Panc1 (cell line): Measurements from ENCODE around the gene NUDT4. TPM values are rescaled to one million over a fixed set of nuclear protein-coding genes. Genes with fewer than 3 reads are reported as not detected.

Experiments
- ATAC-seq: fragments of 200-7000 bp; cut with Tn5 transposase; 2 replicates; pipeline ENCODE4 v1.9.1; 2020; ENCODE audit warnings: mild to moderate bottlenecking, moderate library complexity
- BruUV-seq: library from RNA; stranded (reverse); fragments of 400-500 nt; replicated peaks from 2 replicates; lab custom pipeline; 2021; lab: Mats Ljungman, UMichigan
- CTCF ChIA-PET: fragments of 300-600 bp; sonication (Branson Sonifier 250); formaldehyde crosslinking; loops from one replicate; lab custom pipeline; 2022; ENCODE audit warnings: antibody characterized with exemption; lab: Charles Lee
- POLR2A ChIA-PET: fragments of 300-600 bp; sonication (Branson Sonifier 250); formaldehyde crosslinking; loops from one replicate; lab custom pipeline; 2022; ENCODE audit warnings: antibody characterized with exemption; lab: Charles Lee
- DNase-seq: peaks from one replicate; pipeline ENCODE4 v3.0.0-alpha.2; 2010; ENCODE audit warnings: low read depth, low spot score
- H3K27ac ChIP-seq: 2 replicates; pipeline ENCODE4 v1.5.1; 2011; ENCODE audit warnings: mild to moderate bottlenecking, low read length, inconsistent platforms
- H3K27me3 ChIP-seq: fragments of 200-500 bp; sonication (Bioruptor generic); 2 replicates; pipeline ENCODE4 v1.6.0; 2014; ENCODE audit warnings: low read length, inconsistent platforms; ENCODE audit not compliant: control insufficient read depth, insufficient read depth
- H3K36me3 ChIP-seq: fragments of 200-500 bp; sonication (Bioruptor generic); 2 replicates; pipeline ENCODE4 v1.5.1; 2014; ENCODE audit warnings: inconsistent platforms, mild to moderate bottlenecking, low read length, moderate library complexity; ENCODE audit not compliant: control insufficient read depth, insufficient read depth
- H3K4me1 ChIP-seq: 2 replicates; pipeline ENCODE4 v1.5.1; 2011; ENCODE audit warnings: inconsistent platforms, mild to moderate bottlenecking, low read length, moderate library complexity; ENCODE audit not compliant: control insufficient read depth, insufficient read depth
- H3K4me3 ChIP-seq, 2 experiments: 2 replicates each; pipeline ENCODE4 v1.5.1; 2011 to 2012; ENCODE audit warnings: low read depth in 2 of 2, low read length in 2 of 2, mild to moderate bottlenecking in 2 of 2, inconsistent platforms in 1 of 2, moderate library complexity in 1 of 2
- H3K9me3 ChIP-seq: fragments of 200-500 bp; sonication (Bioruptor generic); 2 replicates; pipeline ENCODE4 v1.5.1; 2014; ENCODE audit warnings: low read depth, mild to moderate bottlenecking, inconsistent platforms, low read length, moderate library complexity; ENCODE audit not compliant: control insufficient read depth, insufficient read depth
- CTCF ChIP-seq: fragments of 450-650 bp; IDR thresholded peaks from 2 replicates; pipeline ENCODE4 v1.5.1; 2017; ENCODE audit warnings: mild to moderate bottlenecking
- POLR2AphosphoS5 ChIP-seq: IDR thresholded peaks from 2 replicates; pipeline ENCODE4 v1.6.1; 2012; ENCODE audit warnings: mild to moderate bottlenecking, low read depth, low read length, moderate library complexity
- REST ChIP-seq, 2 experiments: IDR thresholded peaks; 2 replicates each; pipeline ENCODE4 v1.6.1; 2011 to 2012; ENCODE audit warnings: low read depth in 2 of 2, control low read depth in 1 of 2, low read length in 1 of 2, mild to moderate bottlenecking in 1 of 2, moderate library complexity in 1 of 2; ENCODE audit not compliant: insufficient read depth in 1 of 2
- SIN3A ChIP-seq: IDR thresholded peaks from 2 replicates; pipeline ENCODE4 v1.6.1; 2012; ENCODE audit warnings: low read depth, mild to moderate bottlenecking, low read length, moderate library complexity, borderline replicate concordance; ENCODE audit not compliant: insufficient read depth
- TCF7L2 ChIP-seq: IDR thresholded peaks from 2 replicates; pipeline ENCODE4 v1.6.1; 2011; ENCODE audit warnings: mild to moderate bottlenecking, low read depth, low read length, inconsistent platforms
- in situ Hi-C: cut with HindIII; loops from 2 replicates; pipeline ENCODE4 v1.10.0; 2016; ENCODE audit warnings: low sequenced_read_pairs, low pct_unique_long_range_greater_than_20kb
- intact Hi-C: fragments of 100-400 bp; cut with micrococcal nuclease; formaldehyde crosslinking; loops from one replicate; pipeline ENCODE4 v1.10.0; 2022; ENCODE audit not compliant: unreplicated experiment
- total RNA-seq: library from RNA; stranded (reverse); gene quantifications from one replicate; pipeline ENCODE4 v1.2.1, GENCODE V29; 2021; ENCODE audit not compliant: unreplicated experiment

NUDT4 gene
- total RNA-seq, 1 experiment from 2014 or later, result 45.7 TPM

GRCh38 chr12:93449277-93449676 is 71.6 kb downstream of the NUDT4 start:
- ChIA-PET CTCF (no interaction called here), POLR2A (no interaction called here)
- H3K4me3 ChIP-seq, result no peak overlapping the region
- in situ Hi-C loops, result no loop called here
- ATAC-seq (no peak), DNase-seq (no peak)
- H3K9me3 ChIP-seq, result no peaks in the 10 kb centered on the region
- no peak overlapping the region for H3K27ac ChIP-seq
- TF ChIP-seq REST (IDR thresholded peaks at IDR 0.05; ENCODE audit: insufficient read depth in 1 of 2, low read depth in 2 of 2, low read length in 1 of 2) (no peak), CTCF (no peak), POLR2AphosphoS5 (no peak), TCF7L2 (no peak), SIN3A (no peak)
- H3K4me1 ChIP-seq, result no peaks in the 10 kb centered on the region
- no peaks in the 10 kb centered on the region for H3K27me3 ChIP-seq
- BruUV-seq, result no TSS peak
- intact Hi-C loops, result no loop called here
- no peaks in the 10 kb centered on the region for H3K36me3 ChIP-seq

- no peaks in the 10 kb centered on the region for H3K9me3 ChIP-seq
- ChIA-PET POLR2A (no interaction called here), CTCF (no interaction called here)
- intact Hi-C loops, result no loop called here
- no peak overlapping the region for H3K4me3 ChIP-seq
- no TSS peak for BruUV-seq
- no peak for TF ChIP-seq TCF7L2
- TF ChIP-seq SIN3A, result no peak
- no peak for TF ChIP-seq REST (IDR thresholded peaks at IDR 0.05; ENCODE audit: insufficient read depth in 1 of 2, low read depth in 2 of 2, low read length in 1 of 2)
- no peak for TF ChIP-seq POLR2AphosphoS5
- TF ChIP-seq CTCF, result no peak
- H3K36me3 ChIP-seq, result no peaks in the 10 kb centered on the region
- no peaks in the 10 kb centered on the region for H3K27me3 ChIP-seq
- DNase-seq (no peak), ATAC-seq (no peak)
- no peaks in the 10 kb centered on the region for H3K4me1 ChIP-seq
- in situ Hi-C loops, result no loop called here
- H3K27ac ChIP-seq, result no peak overlapping the region
Observed at GRCh38 chr12:93451423-93452158, 73.9 kb downstream of the NUDT4 start.
